ENCODE data around the gene KIF1A.

DNA sequence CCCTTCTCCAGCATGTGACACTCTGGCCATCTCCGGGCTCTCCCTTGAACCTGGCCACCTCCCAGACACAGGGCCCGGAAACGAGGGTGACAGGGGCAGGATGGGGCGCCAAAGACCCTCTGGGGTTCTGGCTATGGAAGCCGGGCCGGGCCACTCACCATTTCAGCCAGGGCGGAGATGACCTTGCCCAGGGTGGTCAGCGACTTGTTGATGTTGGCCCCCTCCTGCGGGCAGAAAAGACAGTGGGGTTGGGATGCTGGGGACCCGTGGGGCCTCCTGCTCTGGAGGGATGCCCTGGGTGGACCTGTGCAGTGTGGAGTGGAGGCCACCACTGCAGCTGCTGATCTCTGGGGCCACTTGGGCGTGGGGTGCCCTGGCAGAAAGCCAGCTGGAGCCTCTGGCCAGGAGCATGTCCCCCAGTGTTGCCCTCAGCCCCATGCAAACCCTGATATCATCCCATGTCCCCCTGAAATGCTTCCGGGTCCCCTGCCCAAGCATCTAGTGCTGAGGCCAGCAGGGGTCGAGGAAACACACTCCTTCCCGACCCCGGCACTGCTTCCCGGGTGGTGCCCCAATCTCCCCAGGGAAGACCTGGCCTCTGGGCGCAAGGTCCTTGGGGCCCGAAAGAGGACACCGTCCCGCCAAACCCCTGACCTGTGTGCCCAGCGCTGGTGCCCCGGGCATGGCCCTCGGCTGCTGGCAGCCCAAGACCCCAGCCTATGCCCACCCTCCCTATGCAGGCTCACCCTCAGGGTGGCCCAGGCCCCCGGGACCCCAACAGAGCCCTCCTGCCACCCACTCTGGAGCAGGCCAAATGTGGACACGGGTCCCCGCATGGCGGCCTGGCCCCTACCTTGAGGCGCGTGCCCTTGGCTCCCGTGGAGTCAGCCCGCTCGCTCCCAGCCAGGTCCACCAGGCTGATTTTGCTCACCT, 36.9 kb downstream of the KIF1A start:
- TF ChIP-seq TCF12 (IDR thresholded peaks at IDR 0.05) (no peak), TCF12 (CRISPR knock-in tag; IDR thresholded peaks at IDR 0.05) (no peak), IKZF4 (CRISPR knock-in tag; IDR thresholded peaks at IDR 0.05; ENCODE audit: borderline replicate concordance, low read depth, not compliant biosample characterization) (no peak), ZNF274 (CRISPR knock-in tag; IDR thresholded peaks at IDR 0.05) (no peak), HMG20A (CRISPR knock-in tag; IDR thresholded peaks at IDR 0.05; ENCODE audit: borderline replicate concordance) (no peak), CEBPB (IDR thresholded peaks at IDR 0.05; ENCODE audit: borderline replicate concordance, low read depth, low read length) (no peak), TCF7 (IDR thresholded peaks at IDR 0.05; ENCODE audit: low read depth) (no peak), ZNF180 (CRISPR knock-in tag; IDR thresholded peaks at IDR 0.05; ENCODE audit: borderline replicate concordance, low read depth) (no peak), NFE2 (CRISPR knock-in tag; IDR thresholded peaks at IDR 0.05) (no peak), CBFB (CRISPR knock-in tag; IDR thresholded peaks at IDR 0.05) (no peak)
- TF ChIP-seq, protein P1, sequence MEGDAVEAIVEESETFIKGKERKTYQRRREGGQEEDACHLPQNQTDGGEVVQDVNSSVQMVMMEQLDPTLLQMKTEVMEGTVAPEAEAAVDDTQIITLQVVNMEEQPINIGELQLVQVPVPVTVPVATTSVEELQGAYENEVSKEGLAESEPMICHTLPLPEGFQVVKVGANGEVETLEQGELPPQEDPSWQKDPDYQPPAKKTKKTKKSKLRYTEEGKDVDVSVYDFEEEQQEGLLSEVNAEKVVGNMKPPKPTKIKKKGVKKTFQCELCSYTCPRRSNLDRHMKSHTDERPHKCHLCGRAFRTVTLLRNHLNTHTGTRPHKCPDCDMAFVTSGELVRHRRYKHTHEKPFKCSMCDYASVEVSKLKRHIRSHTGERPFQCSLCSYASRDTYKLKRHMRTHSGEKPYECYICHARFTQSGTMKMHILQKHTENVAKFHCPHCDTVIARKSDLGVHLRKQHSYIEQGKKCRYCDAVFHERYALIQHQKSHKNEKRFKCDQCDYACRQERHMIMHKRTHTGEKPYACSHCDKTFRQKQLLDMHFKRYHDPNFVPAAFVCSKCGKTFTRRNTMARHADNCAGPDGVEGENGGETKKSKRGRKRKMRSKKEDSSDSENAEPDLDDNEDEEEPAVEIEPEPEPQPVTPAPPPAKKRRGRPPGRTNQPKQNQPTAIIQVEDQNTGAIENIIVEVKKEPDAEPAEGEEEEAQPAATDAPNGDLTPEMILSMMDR (CRISPR knock-in tag; IDR thresholded peaks at IDR 0.05) = no peak
- TF ChIP-seq, protein P2, sequence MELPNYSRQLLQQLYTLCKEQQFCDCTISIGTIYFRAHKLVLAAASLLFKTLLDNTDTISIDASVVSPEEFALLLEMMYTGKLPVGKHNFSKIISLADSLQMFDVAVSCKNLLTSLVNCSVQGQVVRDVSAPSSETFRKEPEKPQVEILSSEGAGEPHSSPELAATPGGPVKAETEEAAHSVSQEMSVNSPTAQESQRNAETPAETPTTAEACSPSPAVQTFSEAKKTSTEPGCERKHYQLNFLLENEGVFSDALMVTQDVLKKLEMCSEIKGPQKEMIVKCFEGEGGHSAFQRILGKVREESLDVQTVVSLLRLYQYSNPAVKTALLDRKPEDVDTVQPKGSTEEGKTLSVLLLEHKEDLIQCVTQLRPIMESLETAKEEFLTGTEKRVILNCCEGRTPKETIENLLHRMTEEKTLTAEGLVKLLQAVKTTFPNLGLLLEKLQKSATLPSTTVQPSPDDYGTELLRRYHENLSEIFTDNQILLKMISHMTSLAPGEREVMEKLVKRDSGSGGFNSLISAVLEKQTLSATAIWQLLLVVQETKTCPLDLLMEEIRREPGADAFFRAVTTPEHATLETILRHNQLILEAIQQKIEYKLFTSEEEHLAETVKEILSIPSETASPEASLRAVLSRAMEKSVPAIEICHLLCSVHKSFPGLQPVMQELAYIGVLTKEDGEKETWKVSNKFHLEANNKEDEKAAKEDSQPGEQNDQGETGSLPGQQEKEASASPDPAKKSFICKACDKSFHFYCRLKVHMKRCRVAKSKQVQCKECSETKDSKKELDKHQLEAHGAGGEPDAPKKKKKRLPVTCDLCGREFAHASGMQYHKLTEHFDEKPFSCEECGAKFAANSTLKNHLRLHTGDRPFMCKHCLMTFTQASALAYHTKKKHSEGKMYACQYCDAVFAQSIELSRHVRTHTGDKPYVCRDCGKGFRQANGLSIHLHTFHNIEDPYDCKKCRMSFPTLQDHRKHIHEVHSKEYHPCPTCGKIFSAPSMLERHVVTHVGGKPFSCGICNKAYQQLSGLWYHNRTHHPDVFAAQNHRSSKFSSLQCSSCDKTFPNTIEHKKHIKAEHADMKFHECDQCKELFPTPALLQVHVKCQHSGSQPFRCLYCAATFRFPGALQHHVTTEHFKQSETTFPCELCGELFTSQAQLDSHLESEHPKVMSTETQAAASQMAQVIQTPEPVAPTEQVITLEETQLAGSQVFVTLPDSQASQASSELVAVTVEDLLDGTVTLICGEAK (IDR thresholded peaks at IDR 0.05) = no peak
- TF ChIP-seq, protein P2 (CRISPR knock-in tag; IDR thresholded peaks at IDR 0.05) = no peak
- TF ChIP-seq, protein P3, sequence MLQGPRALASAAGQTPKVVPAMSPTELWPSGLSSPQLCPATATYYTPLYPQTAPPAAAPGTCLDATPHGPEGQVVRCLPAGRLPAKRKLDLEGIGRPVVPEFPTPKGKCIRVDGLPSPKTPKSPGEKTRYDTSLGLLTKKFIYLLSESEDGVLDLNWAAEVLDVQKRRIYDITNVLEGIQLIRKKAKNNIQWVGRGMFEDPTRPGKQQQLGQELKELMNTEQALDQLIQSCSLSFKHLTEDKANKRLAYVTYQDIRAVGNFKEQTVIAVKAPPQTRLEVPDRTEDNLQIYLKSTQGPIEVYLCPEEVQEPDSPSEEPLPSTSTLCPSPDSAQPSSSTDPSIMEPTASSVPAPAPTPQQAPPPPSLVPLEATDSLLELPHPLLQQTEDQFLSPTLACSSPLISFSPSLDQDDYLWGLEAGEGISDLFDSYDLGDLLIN (CRISPR knock-in tag; IDR thresholded peaks at IDR 0.05; ENCODE audit: borderline replicate concordance) = no peak
